Suppressor macrophage treated with lipopolysaccharide for 4 hours (primary cell): ENCODE data around the gene SHISA5.

ENCODE experiments used
- DNase-seq: peaks from one replicate; pipeline ENCODE4 v3.0.0-alpha.2; 2020

SHISA5 gene

GRCh38 chr3:48429317-48429959 lies 74.5 kb downstream of the SHISA5 start:
- peak; percentile 47 for DNase-seq

- no peak for DNase-seq
Measured at GRCh38 chr3:48428572-48429316, 75.2 kb downstream of the SHISA5 start.

GRCh38 chr3:48428088-48428571 lies 75.8 kb downstream of the SHISA5 start:
- DNase-seq: no peak

GRCh38 chr3:48427630-48427962 lies 76.4 kb downstream of the SHISA5 start:
- no peak for DNase-seq

- DNase-seq: no peak
Measured at GRCh38 chr3:48426944-48427629, 76.9 kb downstream of the SHISA5 start.

GRCh38 chr3:48426401-48426909 lies 77.5 kb downstream of the SHISA5 start:
- DNase-seq: no peak

GRCh38 chr3:48425281-48425812 lies 78.6 kb downstream of the SHISA5 start:
- no peak for DNase-seq

GRCh38 chr3:48423883-48424695 lies 79.9 kb downstream of the SHISA5 start:
- no peak for DNase-seq

- no peak for DNase-seq
Measured at GRCh38 chr3:48423241-48423882, 80.6 kb downstream of the SHISA5 start.

GRCh38 chr3:48422681-48423080 lies 81.3 kb downstream of the SHISA5 start:
- DNase-seq: no peak

GRCh38 chr3:48422272-48422671 lies 81.7 kb downstream of the SHISA5 start:
- DNase-seq: no peak

- no peak for DNase-seq
Measured at GRCh38 chr3:48420561-48420960, 83.4 kb downstream of the SHISA5 start.

- DNase-seq: no peak
Measured at GRCh38 chr3:48419597-48419996, 84.4 kb downstream of the SHISA5 start.

- no peak for DNase-seq
Measured at GRCh38 chr3:48419149-48419548, 84.8 kb downstream of the SHISA5 start.

GRCh38 chr3:48418651-48419050 lies 85.3 kb downstream of the SHISA5 start:
- no peak for DNase-seq

GRCh38 chr3:48418140-48418539 lies 85.8 kb downstream of the SHISA5 start:
- no peak for DNase-seq
